Measurements from ENCODE around the gene CAV1.
"Not testable (repeated sequence)": the region's sequence is repeated elsewhere in the genome, so short reads cannot be mapped to it uniquely, and the experiment has no call there.

The CAV1 gene, protein sequence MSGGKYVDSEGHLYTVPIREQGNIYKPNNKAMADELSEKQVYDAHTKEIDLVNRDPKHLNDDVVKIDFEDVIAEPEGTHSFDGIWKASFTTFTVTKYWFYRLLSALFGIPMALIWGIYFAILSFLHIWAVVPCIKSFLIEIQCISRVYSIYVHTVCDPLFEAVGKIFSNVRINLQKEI

DNA sequence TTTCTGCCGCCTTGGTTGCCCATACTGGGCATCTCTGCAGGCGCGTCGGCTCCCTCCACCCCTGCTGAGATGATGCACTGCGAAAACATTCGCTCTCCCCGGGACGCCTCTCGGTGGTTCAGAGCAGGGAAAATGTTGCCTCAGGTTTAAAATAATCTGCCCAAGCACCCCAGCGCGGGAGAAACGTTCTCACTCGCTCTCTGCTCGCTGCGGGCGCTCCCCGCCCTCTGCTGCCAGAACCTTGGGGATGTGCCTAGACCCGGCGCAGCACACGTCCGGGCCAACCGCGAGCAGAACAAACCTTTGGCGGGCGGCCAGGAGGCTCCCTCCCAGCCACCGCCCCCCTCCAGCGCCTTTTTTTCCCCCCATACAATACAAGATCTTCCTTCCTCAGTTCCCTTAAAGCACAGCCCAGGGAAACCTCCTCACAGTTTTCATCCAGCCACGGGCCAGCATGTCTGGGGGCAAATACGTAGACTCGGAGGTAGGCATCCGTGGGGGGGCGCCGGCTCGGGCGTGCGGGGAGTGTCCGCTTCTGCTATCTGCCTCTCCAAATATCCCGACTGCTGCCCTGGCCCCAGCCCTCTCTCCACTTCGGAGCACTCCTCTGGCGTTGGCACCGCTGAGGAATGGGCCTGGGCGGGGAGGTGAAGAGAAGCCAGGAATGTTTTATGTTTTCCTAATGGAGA lies at the start of gene CAV1:
Gene CAV1 (plus strand): TSS at position 428 of the 689 bp plus-strand sequence. CDS start 27 bp downstream, at position 455.
- peak within 1 kb of the TSS; percentile 62 for H3K4me3 ChIP-seq (ENCODE audit: low read depth, low read length)

GRCh38 chr7:116477625-116478024 lies 47.2 kb upstream of the CAV1 start:
- TF ChIP-seq, protein P1, sequence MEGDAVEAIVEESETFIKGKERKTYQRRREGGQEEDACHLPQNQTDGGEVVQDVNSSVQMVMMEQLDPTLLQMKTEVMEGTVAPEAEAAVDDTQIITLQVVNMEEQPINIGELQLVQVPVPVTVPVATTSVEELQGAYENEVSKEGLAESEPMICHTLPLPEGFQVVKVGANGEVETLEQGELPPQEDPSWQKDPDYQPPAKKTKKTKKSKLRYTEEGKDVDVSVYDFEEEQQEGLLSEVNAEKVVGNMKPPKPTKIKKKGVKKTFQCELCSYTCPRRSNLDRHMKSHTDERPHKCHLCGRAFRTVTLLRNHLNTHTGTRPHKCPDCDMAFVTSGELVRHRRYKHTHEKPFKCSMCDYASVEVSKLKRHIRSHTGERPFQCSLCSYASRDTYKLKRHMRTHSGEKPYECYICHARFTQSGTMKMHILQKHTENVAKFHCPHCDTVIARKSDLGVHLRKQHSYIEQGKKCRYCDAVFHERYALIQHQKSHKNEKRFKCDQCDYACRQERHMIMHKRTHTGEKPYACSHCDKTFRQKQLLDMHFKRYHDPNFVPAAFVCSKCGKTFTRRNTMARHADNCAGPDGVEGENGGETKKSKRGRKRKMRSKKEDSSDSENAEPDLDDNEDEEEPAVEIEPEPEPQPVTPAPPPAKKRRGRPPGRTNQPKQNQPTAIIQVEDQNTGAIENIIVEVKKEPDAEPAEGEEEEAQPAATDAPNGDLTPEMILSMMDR (IDR thresholded peaks at IDR 0.05; ENCODE audit: borderline replicate concordance, insufficient read depth, low read depth, low read length) = no peak
- H3K4me3 ChIP-seq (ENCODE audit: low read depth, low read length) = no peak overlapping the region

More for the DNA sequence above, at the start of gene CAV1:
- TF ChIP-seq, protein P1 (IDR thresholded peaks at IDR 0.05; ENCODE audit: borderline replicate concordance, insufficient read depth, low read depth, low read length) = no peak

- TF ChIP-seq, protein P1 (IDR thresholded peaks at IDR 0.05; ENCODE audit: borderline replicate concordance, insufficient read depth, low read depth, low read length) = no peak
- no peak overlapping the region for H3K4me3 ChIP-seq (ENCODE audit: low read depth, low read length)
Observed at GRCh38 chr7:116478834-116479233, 46.0 kb upstream of the CAV1 start.

- no peak overlapping the region for H3K4me3 ChIP-seq (ENCODE audit: low read depth, low read length)
- TF ChIP-seq, protein P1 (IDR thresholded peaks at IDR 0.05; ENCODE audit: borderline replicate concordance, insufficient read depth, low read depth, low read length) = no peak
Observed at GRCh38 chr7:116483271-116483942, 41.4 kb upstream of the CAV1 start.

- not testable (repeated sequence) for H3K4me3 ChIP-seq (ENCODE audit: low read depth, low read length)
Observed at GRCh38 chr7:116484389-116484788, 40.4 kb upstream of the CAV1 start.

- H3K4me3 ChIP-seq (ENCODE audit: low read depth, low read length) = no peak overlapping the region
- TF ChIP-seq, protein P1 (IDR thresholded peaks at IDR 0.05; ENCODE audit: borderline replicate concordance, insufficient read depth, low read depth, low read length) = no peak
Observed at GRCh38 chr7:116487907-116488521, 36.8 kb upstream of the CAV1 start.

GRCh38 chr7:116490351-116490750 lies 34.5 kb upstream of the CAV1 start:
- H3K4me3 ChIP-seq (ENCODE audit: low read depth, low read length) = no peak overlapping the region
- TF ChIP-seq, protein P1 (IDR thresholded peaks at IDR 0.05; ENCODE audit: borderline replicate concordance, insufficient read depth, low read depth, low read length) = no peak
